Heart left ventricle (tissue), 16 donors: ENCODE results near the gene UBE2U. TPM values are rescaled to one million over a fixed set of nuclear protein-coding genes. Genes with fewer than 3 reads are reported as not detected.

ENCODE experiments used
- ATAC-seq, 4 donors: fragments of 200-7000 bp; cut with Tn5 transposase; one replicate each; pipeline ENCODE4 v1.9.1; 2020 to 2022; ENCODE audit warnings: moderate library complexity in 4 of 4, mild to moderate bottlenecking in 3 of 4, moderate number of reproducible peaks in 1 of 4
- DNase-seq, 5 donors: peaks; one replicate each; pipeline ENCODE4 v3.0.0-alpha.2; 2020
- H3K27ac ChIP-seq, 12 donors: fragments of 200-600 bp; sonication (generic) in 4 of 12; one replicate each; pipeline versions ENCODE4 v1.5.0 to v1.8.0; 2016 to 2022; ENCODE audit warnings: mild to moderate bottlenecking in 2 of 12
- H3K27me3 ChIP-seq, 9 donors: fragments of 200-600 bp; sonication (generic) in 2 of 9; one replicate each; pipeline versions ENCODE4 v1.5.1 to v1.8.0; 2016 to 2022; ENCODE audit warnings: mild to moderate bottlenecking in 3 of 9
- H3K36me3 ChIP-seq, 9 donors: fragments of 200-600 bp; sonication (generic) in 2 of 9; one replicate each; pipeline versions ENCODE4 v1.5.0 to v1.8.0; 2018 to 2022; ENCODE audit warnings: mild to moderate bottlenecking in 2 of 9
- H3K4me1 ChIP-seq, 12 donors: fragments of 200-600 bp; sonication (generic) in 4 of 12; one replicate each; pipeline versions ENCODE4 v1.5.0 to v1.8.0; 2016 to 2022; ENCODE audit warnings: mild to moderate bottlenecking in 3 of 12
- H3K4me3 ChIP-seq, 12 donors: fragments of 200-600 bp; sonication (generic) in 4 of 12; one replicate each; pipeline versions ENCODE4 v1.5.0 to v1.8.0; 2017 to 2022; ENCODE audit warnings: mild to moderate bottlenecking in 9 of 12, moderate library complexity in 4 of 12
- H3K9me3 ChIP-seq, 12 donors: fragments of 200-600 bp; sonication (generic) in 4 of 12; one replicate each; pipeline versions ENCODE4 v1.5.0 to v1.8.0; 2016 to 2022; ENCODE audit warnings: mild to moderate bottlenecking in 1 of 12
- CTCF ChIP-seq, 12 donors: fragments of 200-600 bp; sonication (generic) in 4 of 12; IDR thresholded peaks; one replicate each; pipeline versions ENCODE4 v1.5.0 to v1.8.0; 2018 to 2022; ENCODE audit warnings: antibody characterized with exemption in 12 of 12, mild to moderate bottlenecking in 5 of 12
- POLR2A ChIP-seq, 2 donors: fragments of 450-650 bp; IDR thresholded peaks; one replicate each; pipeline ENCODE4 v1.6.1; 2017; ENCODE audit warnings: antibody characterized with exemption in 2 of 2, mild to moderate bottlenecking in 2 of 2, moderate library complexity in 2 of 2
- WGBS, 4 donors: extraction: QIAGEN DNeasy Blood & Tissue Kit in 2 of 4; methylation state at CpG; one replicate each; pipeline versions ENCODE4 v1.1.5 to v1.1.7; 2013 to 2018; 5-methylcytosine and 5-hydroxymethylcytosine counted together
- intact Hi-C, 10 donors: fragments of 100-400 bp; cut with DNase I; formaldehyde crosslinking; loops; one replicate each; pipeline versions ENCODE4 v1.11.1 to v1.14.2; 2022
- polyA plus RNA-seq, 2 donors: library from polyadenylated mRNA; stranded (reverse); fragments of 200-250 nt; gene quantifications; one replicate each; pipeline ENCODE4 v1.2.3, GENCODE V29; 2013
- total RNA-seq, 9 donors: library from RNA; depleted of rRNA in 2 of 9; stranded (reverse); fragments of >200 nt in 2 of 9; fragmentation: NEBNext Ultra II Directional in 3 of 9; extraction: Animal tissue kit (Norgen Biotek cat#: 25700) in 3 of 9; gene quantifications; one replicate each; pipeline versions ENCODE4 v1.1.0 to v1.2.4, GENCODE V29; 2016 to 2023
- donor health status: ischemic (EF 13 %, LVEDD 7.1; RV severe dilation, severe dysfunction).
- donor health status: healthy with polysubstance abuse.
- donor health status: DM: no; HTN: yes; CAD: no.
- donor health status: DM: no; HTN: no; CAD: no.
- donor health status: ischemic (EF 25% LVEDD 6.9; RV normal size, moderate dysfunction).
- donor health status: ischemic (EF 25% LVEDD 5.7; RV mildly dilated, moderate dysfunction).
- donor health status: healthy.
- donor health status: DM: yes; HTN: yes; CAD: no.
- donor health status: ischemic (EF 35%, LVEDD 5.7; RV mildly dilated, moderate dysfunction).
- donor health status: nonischemic (EF 11% LVEDD 7.7; RV severe dilation, severe dysfunction).
- donor health status: DM: yes; HTN: yes; CAD: no.
- donor health status: PGD.
- donor health status: ischemic (EF 29% LVEDD 5.4; RV normal size, mild dysfunction).
- donor health status: nonischemic (EF 23%, LVEDD 6.1; RV moderate dilation, normal function).

UBE2U gene
- total and polyA plus RNA-seq, 11 donors: 0.19 to 2.7 (median 2.5) TPM; not detected in 8

- Histone ChIP-seq H3K4me3 (no peak overlapping the region), H3K27ac (peak overlapping the region in 1 of 12 donors; percentile 12), H3K36me3 (peaks cover 0 to 26% (median 5%) of the 10 kb centered on the region in 9 donors), H3K27me3 (no peaks in the 10 kb centered on the region), H3K9me3 (no peaks in the 10 kb centered on the region), H3K4me1 (peaks cover 0 to 17% (median 3%) of the 10 kb centered on the region in 12 donors)
- intact Hi-C loops: loop anchor here in 1 of 10 donors (10.0 kb wide), 1 partner anchor 73 kb away; no protein-coding TSS in a partner anchor
- no peak for TF ChIP-seq CTCF (IDR thresholded peaks at IDR 0.05)
- TF ChIP-seq POLR2A (IDR thresholded peaks at IDR 0.05): no peak
- ATAC-seq: no peak
- 59 to 72% (median 61%) methylated on average over 6 of the region's 6 CpGs for WGBS, 4 donors
- DNase-seq: no peak
Measured at GRCh38 chr1:64162151-64162550, 41.3 kb upstream of the UBE2U start.

- intact Hi-C loops: loop anchor here in 1 of 10 donors (10.0 kb wide), 1 partner anchor 72 kb away; no protein-coding TSS in a partner anchor
- DNase-seq (no peak), ATAC-seq (peak in 2 of 4 donors; percentile 7 to 22)
- no peak overlapping the region for H3K4me3 ChIP-seq
- peaks cover 0 to 17% (median 3%) of the 10 kb centered on the region in 12 donors for H3K4me1 ChIP-seq
- no peaks in the 10 kb centered on the region for H3K9me3 ChIP-seq
- TF ChIP-seq CTCF (IDR thresholded peaks at IDR 0.05): no peak
- no peak for TF ChIP-seq POLR2A (IDR thresholded peaks at IDR 0.05)
- no peak overlapping the region for H3K27ac ChIP-seq
- H3K36me3 ChIP-seq: peaks cover 0 to 26% (median 5%) of the 10 kb centered on the region in 9 donors
- no peaks in the 10 kb centered on the region for H3K27me3 ChIP-seq
- WGBS, 4 donors: 96 to 100% (median 100%) methylated on average over 1 of the region's 1 CpG; no CpG with 5 or more reads in 1 of the 4 donors
Measured at GRCh38 chr1:64162804-64163203, 40.6 kb upstream of the UBE2U start.

GRCh38 chr1:64163431-64163830 is 40.0 kb upstream of the UBE2U start:
- TF ChIP-seq POLR2A (IDR thresholded peaks at IDR 0.05) (no peak), CTCF (IDR thresholded peaks at IDR 0.05) (no peak)
- Histone ChIP-seq H3K27me3 (no peaks in the 10 kb centered on the region), H3K4me1 (peaks cover 0 to 17% (median 3%) of the 10 kb centered on the region in 12 donors), H3K36me3 (peaks cover 0 to 26% (median 5%) of the 10 kb centered on the region in 9 donors), H3K9me3 (no peaks in the 10 kb centered on the region), H3K27ac (peak overlapping the region in 4 of 12 donors; percentile 25 to 42 (median 32)), H3K4me3 (no peak overlapping the region)
- ATAC-seq: peak in 3 of 4 donors; percentile 11 to 28 (median 21)
- DNase-seq: no peak
- WGBS, 4 donors: 73 to 85% (median 80%) methylated on average over 4 of the region's 4 CpGs
- intact Hi-C loops: loop anchor here in 1 of 10 donors (10.0 kb wide), 1 partner anchor 71 kb away; no protein-coding TSS in a partner anchor

GRCh38 chr1:64163970-64164369 is 39.5 kb upstream of the UBE2U start:
- Histone ChIP-seq H3K36me3 (peaks cover 0 to 23% (median 5%) of the 10 kb centered on the region in 9 donors), H3K9me3 (no peaks in the 10 kb centered on the region), H3K4me3 (no peak overlapping the region), H3K27ac (peak overlapping the region in 2 of 12 donors; percentile 32 to 42), H3K4me1 (peaks cover 0 to 17% (median 3%) of the 10 kb centered on the region in 12 donors), H3K27me3 (no peaks in the 10 kb centered on the region)
- no peak for DNase-seq
- intact Hi-C loops: loop anchor here in 1 of 10 donors (10.0 kb wide), 1 partner anchor 71 kb away; no protein-coding TSS in a partner anchor
- no peak for TF ChIP-seq POLR2A (IDR thresholded peaks at IDR 0.05)
- peak in 8 of 12 donors; percentile 22 to 49 (median 38) for TF ChIP-seq CTCF (IDR thresholded peaks at IDR 0.05)
- peak in 3 of 4 donors; percentile 55 to 69 (median 58) for ATAC-seq
- 37 to 57% (median 41%) methylated on average over 1 of the region's 1 CpG for WGBS, 4 donors
